Measurements from ENCODE around the gene CSTPP1.
"Not testable (repeated sequence)": the region's sequence is repeated elsewhere in the genome, so short reads cannot be mapped to it uniquely, and the experiment has no call there.

The CSTPP1 gene

DNA sequence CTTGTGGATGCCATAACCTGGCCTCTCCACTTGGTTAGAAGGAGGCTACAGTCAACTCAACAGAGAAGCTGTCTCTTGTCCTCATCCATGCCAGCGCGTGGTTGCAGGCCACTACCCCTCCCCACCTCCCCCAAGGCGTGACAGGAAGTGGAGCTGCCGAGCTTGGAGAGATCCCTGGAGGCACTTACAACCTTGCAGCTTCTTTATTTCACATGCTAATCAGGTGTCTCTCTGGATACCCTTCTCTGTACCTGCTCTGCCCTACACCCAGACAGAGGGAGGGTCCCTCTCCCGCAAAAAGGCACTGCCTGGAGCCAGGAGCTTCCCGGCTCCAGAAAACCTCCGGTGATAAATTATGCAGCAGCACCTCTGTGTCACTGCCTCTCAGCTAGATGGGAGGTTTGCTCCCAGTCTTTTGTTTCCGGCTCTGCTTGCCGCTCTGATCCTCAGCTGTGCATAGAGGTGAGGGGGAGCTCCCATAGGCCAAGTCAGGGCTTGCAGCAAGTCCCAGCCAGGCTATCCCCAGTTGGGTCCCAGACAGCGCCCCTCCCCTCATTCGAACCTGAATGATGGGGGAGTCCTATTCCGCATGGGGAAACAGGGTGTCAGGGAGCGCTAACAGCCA is 23.9 kb upstream of the CSTPP1 start:
- no peak for DNase-seq (ENCODE audit: low read depth)

DNA sequence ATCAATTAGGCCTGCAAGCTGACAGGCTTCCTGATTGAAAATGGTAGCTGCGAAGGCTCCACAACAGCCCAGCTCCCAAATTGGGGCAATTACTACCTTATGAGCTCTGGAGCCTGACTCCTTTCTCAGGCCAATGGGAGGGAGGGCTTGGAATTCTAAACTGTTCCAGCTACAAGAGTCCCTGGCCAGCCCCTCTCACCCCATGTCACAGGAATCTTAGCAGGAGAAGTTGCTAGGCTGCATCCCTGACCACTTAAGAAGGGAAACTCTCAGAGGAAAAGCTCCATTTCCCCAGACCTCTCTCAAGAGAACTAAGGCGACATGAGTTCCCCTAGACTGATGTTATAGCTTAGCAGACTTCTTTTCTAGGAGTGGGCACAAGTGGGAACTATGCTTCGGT is 23.1 kb upstream of the CSTPP1 start:
- DNase-seq (ENCODE audit: low read depth), result no peak

DNA sequence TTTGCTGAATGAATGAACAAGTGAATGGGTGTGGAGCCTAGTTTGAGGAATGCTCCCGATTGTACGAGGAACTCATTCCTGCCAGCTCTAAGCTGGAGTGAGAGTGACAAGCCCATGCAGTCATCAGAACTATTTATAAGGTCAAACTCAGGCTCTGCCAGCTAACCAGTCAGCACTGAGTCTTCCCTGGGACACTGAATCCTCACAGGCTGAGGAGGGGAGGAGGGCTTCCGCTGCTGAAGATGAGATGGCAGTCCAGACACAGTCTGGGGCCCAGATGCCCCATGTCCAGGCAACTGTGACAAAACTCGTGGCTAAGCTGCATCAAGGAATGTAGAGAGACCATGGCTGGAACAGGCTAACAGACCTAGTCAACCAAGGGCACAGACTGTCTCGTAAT is 22.2 kb upstream of the CSTPP1 start:
- DNase-seq (ENCODE audit: low read depth), result no peak

DNA sequence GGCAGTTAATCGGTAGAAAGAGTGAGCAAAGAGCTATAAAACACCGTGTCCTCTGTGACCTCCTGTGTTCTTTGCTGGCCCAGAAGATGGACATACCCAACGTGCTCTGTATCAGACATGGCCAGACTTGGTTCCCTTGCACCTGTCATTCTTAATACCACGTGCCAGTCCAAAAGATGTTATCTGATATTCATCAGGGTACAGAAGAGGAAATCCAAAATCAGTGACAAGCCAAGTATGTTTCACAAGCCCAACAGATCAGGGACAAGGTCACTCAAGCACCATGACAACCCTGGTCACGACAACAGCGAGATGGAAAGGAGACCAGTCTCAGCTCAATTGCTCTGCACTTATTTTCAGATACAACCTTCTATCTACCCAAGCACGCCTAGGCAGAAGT is 21.7 kb upstream of the CSTPP1 start:
- DNase-seq (ENCODE audit: low read depth), result no peak

DNA sequence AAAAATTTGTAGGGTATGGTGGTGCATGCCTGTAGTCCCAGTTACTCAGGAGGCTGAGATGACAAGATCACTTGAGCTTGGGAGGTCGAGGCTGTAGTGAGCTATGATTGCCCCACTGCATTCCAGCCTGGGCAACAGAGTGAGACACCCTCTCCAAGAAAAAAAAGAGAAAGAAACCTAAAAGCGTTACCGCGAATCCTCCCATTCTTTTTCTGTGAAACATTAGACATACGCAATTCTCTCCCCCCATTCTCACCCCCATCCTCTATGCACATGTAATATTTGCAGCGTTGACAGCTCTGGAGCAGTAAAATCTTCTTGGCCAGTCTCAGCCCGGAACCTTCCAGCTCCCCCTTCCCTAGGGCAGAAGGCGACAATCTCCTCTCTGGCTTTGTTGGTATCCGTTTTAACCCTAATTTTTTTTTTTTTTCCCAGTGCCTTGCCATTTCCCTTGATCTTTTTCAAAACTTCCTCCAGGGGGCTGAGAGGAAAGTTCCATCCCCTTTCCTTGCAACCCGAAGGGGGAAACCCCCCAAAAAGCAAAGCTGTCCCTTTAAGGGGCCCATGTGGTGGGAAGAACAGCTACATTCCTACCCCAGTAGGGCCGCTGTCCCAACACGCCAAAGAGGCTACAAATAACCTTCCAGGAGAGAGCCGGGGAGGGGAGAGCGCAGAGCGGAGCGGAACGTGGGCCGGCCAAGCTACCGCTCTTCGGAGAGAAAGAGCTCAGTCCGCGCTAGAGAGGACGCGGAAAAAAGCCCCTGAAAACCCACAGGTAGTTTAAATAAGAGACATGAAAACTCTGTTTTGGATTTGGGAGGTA is 20.1 kb upstream of the CSTPP1 start:
- no peak for DNase-seq (ENCODE audit: low read depth)

DNA sequence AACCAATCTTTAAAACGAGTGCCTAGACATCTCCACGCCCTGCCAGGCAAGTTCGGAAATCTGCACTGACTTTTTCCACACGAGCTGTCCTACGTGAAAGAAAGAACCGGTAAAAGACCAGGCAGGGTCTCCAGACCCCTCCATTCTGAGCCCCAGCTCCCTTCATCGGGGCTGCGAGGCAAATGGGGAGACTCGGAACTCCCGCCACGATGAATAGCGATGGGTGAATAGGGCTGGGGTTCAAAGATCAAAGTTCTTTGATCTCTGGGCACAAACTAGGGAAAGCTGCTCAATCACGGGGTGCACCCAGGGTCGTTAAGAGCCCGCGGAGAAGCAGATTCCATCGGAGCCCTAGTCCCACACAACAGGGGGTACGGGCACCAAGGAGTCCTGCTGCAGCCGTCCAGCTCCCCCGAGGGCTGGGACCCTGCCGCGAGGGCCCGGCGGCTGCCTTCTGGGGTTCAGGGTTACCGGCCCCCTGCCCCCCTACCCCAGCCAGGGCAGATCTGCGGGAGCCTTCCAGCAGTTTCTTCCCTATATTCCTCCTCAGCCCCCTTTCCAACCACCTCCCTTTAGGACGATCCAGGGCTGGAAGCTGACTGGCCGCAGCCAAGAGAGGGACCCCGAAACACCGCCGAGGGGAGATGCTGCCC is 19.3 kb upstream of the CSTPP1 start:
- no peak for DNase-seq (ENCODE audit: low read depth)

DNA sequence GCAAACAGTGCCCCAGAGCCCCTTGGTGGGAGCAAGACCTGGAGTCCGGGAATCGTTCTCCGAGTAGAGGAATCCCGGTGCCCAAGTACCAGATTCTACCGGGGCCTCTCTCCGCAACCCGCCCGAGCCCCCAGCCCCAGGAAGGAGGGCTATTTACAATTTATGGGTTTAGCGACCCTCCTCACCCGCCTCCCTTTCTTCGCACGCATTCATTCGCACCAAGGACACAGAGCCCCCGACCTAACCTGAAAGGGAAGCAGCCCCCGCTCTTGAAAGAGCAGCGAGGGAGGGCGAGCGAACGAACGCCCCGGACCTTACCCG is 18.8 kb upstream of the CSTPP1 start:
- no peak for DNase-seq (ENCODE audit: low read depth)

DNA sequence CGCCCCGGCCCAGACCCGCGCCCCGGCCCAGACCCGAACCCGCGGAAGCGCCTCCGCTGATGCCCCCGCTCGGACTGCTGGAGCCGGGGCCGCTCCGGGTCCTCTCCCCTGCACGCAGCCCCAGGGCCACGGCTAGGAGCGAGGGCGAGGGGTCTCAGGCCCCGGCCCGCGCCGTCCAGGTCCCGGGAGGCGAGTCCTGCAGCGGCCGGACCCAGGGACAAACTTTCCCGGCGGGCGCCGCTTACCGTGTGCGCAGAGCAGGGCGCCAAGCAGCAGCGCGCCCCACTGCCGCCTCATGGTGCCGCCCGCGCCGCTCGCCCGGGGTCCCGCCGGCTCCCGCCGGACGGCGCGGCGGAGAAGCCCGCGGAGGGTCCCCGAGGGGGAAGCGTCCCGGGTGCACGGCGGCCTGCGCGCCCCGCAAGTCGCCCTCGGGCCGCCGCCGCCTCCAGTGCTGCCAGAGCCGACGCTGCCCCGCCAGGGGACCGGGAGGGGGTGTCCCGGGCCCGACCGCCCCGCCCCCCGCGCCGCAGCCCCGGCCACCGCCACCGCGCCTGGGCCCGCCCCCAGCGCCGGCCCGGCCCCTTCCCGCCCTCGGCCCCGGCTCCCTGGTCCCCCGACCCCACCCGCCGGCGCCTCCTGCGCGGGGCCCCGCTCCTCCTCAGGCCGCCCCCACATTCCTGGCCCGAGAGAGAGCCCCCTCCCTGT is 18.3 kb upstream of the CSTPP1 start, which contains the start of gene LRP4:
Gene LRP4 (minus strand): TSS at position 468 of the 705 bp plus-strand sequence. CDS start 171 bp downstream, at position 297.
- DNase-seq (ENCODE audit: low read depth), result peak; percentile 7

DNA sequence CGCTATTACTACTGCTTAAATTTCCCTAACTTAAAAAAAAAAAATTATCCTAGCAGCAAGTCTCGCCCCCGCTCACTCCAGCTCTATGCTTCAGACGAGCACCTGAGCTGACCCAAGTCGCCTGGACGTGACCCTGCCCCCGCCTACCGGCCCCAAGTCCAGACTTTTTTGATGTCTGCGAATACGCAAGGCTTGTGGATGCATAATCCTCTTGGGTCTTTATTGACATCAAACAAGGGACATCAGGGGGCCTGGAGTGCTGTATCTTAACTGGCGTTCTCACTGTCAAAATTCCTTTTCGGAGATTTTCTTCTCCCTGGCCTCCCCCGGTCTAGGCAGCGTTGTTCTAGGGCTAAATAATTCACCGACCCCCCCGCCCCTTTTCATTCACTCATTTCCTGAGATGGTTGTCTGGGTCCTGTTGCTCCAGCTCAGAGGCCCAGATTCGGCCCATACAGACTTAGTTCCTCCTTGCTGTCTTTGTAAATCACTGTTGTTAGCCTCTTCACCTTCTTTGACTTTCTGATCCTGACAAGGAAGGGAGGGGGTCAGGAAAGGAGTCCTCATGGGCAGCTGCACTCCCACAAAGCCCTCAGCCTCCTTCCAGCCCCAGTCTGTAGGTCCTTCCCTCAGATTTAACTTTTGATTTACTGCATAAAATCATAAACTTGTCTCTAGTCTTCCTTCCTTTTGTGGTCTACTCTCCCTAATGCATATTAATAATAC is 17.6 kb upstream of the CSTPP1 start:
- no peak for DNase-seq (ENCODE audit: low read depth)

DNA sequence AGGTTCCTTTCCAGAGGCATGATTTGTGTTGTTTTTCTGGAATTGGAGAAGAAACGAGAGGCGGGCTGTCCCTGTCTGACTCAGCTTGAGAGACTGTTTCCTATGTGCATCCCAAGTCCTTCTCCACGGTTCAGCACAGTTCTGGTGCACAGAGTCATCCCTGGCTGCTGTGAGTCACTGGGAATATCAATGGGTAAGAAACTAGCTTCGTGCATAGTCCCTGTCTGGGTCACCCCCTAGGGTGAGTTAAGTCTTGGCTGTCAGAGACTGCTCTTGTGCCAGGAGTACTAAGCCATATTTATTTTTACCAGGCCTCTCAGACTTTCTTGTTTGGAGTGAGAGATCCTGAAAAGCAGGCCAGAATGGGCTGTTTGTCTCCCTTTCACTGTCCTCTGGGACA is 15.8 kb upstream of the CSTPP1 start:
- no peak for DNase-seq (ENCODE audit: low read depth)

DNA sequence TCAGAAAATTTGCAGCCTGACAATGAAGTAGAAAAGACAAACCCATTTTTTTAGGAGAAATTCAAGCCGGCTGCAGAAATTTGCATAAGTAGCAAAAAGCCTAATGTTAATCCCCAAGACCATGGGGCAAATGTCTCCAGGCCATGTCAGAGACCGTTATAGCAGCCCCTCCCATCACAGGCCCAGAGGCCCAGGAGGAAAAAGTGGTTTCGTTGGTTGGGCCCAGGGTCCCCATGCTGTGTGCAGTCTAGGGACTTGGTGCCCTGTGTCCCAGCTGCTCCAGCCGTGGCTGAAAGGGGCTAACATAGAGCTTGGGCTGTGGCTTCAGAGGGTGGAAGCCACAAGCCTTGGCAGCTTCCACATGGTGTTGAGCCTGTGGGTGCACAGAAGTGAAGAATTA is 8.6 kb upstream of the CSTPP1 start:
- not testable (repeated sequence) for DNase-seq (ENCODE audit: low read depth)

DNA sequence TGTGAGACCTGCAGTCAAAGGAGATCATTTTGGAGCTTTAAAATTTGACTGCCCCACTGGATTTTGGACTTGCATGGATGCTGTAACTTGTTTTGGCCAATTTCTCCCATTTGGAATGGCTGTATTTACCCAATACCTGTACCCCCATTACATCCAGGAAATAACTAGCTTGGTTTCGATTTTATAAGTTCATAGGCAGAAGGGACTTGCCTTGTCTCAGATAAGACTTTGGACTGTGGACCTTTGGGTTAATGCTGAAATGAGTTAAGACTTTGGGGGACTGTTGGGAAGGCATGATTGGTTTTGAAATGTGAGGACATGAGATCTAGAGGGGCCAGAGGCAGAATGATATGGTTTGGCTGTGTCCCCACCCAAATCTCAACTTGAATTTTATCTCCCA is 7.9 kb upstream of the CSTPP1 start:
- DNase-seq (ENCODE audit: low read depth), result not testable (repeated sequence)

DNA sequence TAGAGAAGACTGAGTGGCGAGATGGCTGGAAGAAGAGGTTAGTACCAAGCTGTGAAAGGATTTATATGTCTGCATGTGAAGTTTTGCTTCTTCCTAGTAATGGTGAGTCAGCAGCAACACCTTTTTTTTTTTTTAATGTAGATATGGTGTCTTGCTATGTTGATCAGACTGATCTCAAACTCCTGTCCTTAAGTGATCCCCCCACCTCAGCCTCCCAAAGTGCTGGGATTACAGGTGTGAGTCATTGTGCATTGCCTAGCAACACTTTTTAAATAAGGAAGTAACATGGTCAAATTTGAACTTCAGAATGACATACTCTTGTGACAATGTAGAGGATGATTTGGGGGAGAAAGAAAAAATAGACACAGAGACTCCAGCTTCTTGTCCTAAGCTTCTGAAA is 6.5 kb upstream of the CSTPP1 start:
- no peak for DNase-seq (ENCODE audit: low read depth)

DNA sequence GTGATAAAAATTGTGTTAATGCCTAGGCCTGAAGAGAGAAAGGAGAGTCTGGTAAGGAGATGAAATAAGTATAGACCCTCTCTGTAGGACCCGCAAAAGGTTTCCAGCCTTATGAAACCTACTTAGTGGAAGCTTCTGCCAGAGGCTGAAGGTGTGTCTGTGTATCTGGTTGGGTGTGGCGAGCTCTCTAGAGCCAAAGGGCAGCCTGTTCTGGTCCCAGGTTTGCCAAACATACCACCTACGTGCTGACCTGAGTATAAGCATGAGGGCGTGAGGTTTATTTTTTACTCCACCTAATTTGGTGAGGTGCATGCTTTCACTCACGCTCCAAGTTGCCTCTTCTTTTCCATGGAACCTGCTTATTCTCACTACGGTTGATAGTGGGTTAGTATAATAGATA is 5.6 kb downstream of the CSTPP1 start:
- DNase-seq (ENCODE audit: low read depth), result no peak

DNA sequence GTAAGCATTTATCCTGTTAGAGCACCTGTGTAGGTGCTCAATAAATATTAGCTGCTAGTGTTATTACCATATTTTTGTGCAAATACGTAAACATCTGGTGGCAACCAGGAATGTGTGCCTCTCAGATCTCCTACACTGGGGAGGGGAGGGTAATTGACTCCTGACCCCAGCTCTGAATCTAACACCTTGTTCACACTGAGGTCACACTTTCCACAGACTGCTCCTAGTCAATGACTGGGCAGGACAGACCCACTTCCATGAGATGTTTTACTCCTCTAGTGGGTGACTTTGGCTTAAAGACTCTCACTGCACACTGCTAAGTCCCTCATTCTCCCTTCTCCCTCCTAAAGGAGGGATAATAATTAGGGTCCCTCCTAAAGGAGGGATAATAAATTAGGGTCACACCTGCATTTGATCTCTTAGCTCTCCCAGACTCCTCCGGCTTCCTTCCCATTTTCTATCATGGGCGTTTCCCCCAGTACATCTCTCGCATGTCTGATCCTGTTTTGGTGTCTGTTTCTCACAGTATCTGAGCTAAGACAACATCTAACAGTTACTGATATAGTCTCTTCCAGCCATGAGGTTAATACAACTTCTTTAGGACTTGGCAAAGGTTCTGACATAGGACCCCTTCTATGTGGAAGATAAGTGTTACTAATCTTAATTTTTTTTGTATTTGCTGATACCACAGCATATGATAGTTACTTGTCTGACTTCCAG is 8.0 kb downstream of the CSTPP1 start:
- no peak for DNase-seq (ENCODE audit: low read depth)

DNA sequence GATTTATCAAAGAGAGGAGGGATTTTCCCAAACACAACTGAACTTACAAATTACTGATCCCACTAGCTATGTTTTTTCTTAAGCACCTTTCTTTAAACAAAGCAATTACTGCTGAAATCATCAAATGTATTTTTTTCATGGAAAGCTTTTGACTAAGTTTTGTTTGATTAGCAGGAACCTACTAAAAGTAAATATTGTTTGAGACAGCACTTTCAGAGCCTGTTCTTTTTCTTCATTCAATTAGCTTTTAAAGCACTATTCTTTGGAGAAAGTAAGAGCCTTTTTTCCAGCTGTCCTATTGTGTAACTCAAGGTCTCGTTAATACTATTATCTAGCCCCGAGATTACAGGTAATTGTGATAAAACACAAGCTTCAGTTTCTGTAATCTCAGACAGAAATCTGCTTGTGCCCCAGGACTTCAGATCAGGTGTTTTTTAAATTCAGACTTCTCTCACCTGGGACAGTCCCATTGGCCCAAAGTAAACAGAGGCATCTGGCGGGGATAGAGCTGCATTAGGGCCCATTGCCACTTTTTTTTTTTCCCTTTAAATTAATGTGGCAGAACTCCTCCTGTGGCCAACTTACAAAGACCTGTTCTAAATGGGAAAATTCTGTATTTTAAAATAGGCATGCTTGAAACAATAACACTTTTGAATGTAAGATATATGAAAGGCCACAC is 11.0 kb downstream of the CSTPP1 start:
- DNase-seq (ENCODE audit: low read depth), result no peak

DNA sequence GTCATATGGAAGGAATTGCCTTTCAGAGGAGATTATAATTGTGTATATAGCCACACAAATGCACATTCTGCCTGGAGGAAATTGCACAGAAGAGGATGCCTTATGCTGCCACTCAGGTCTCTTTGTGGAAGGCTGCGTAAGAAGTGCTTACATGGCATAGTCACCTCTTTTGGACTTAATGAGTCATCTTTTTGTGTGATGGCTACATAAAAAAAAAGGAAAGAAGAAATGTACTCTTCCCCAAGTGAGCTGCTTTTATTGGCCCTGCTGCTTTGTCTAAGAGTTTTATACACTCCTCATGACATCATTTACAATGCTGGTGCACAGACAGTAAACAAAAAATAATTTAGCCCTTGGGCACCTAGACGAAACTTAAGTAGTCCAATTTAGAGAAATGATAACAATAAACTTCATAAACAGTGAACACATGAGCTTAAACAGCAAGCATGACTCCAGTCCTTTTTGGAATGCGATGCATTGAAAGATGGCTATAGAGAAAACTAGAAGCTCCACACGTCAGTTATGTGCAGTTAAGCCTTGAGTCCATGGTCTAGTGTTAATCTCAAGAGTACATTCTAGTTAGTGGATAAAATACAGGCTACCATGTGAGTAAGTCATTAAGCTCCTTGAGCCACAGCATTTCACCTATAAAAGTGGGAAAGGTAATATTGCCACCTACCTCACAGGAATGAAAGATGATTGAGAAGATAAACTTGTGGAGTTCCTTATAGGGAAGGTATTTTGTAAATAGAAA is 12.0 kb downstream of the CSTPP1 start:
- no peak for DNase-seq (ENCODE audit: low read depth)

DNA sequence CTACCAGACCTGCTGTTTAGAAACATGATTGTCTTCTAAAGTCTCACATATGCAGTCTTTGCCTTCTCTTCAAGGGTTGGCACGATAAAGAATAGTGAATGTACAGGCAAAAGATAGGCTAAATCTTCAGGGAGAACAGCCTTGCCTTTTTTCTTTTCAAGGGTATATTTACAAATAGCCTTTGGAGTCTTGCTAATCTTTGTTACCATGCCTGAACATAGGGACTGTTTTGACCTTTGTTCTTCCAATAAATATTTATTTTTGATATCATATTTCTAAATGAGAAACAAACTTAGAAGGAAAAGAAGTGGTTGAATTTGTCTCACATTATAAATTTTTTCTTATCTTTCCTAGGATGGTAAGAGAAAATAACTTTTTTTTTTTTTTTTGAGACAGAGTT is 12.7 kb downstream of the CSTPP1 start:
- no peak for DNase-seq (ENCODE audit: low read depth)

DNA sequence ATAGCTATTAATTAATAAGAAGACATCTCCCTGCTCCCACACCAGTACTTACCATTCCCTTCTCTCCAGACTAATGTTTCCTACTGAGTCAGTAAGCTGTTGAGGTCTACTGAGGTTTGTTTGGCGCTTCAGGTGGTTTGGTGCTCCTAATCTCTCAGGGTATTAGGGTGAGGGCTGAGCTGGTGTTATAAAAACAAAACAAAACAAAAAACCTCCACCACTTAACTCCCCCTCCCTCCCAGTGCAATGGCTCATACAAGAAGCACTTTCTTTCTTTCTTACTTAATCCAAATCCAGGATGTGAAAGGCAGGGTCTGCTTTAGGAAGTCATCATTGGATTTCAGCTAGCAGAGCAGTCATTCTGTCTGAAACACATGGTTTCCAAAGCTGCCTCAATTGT is 15.3 kb downstream of the CSTPP1 start:
- DNase-seq (ENCODE audit: low read depth), result no peak

DNA sequence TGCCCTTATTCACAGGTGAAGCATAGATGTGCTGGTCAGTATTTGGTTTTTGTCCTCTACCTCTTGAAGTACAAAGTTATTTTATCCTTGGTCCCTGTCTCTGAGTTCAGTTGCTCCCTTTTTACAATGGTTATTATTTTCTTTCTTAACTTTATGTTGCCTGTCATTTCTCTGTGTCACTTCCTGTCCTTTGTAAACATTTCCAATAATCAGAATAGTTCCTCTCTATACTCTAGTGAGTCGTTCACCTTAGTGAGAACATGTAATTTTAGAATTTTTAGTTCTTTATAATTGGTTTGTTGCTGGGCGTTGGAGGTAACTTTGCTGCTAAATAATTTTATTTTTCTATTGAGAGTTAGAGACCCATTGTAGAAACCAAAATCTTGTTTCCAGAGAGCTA is 16.0 kb downstream of the CSTPP1 start:
- DNase-seq (ENCODE audit: low read depth), result no peak

Measured in activated T-cell treated with anti-CD3 and anti-CD28 coated beads for 1 hour (primary cell).